ENCODE results near the gene CBR1.
"Not testable (repeated sequence)": the region's sequence is repeated elsewhere in the genome, so short reads cannot be mapped to it uniquely, and the experiment has no call there.

CBR1 gene

DNA sequence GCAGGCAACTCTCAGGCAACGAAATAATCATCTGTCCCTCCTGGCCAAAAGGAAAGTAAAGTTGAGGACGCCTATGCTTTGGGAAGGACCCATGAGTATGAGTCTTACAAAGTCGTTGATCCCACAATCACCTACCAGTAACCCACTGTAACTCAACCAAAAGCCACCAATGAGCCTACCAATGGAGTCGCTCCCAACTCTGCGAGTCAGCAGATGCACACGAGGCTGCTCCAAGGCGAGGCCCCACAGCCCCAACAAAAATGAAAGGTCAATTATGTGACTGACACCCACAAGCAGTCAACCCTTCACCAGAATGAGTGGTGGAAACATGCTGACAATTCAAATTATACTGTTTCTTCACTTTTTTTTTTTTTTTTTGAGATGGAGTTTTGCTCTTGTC is 21.5 kb upstream of the CBR1 start:
- DNase-seq (ENCODE audit: low read depth), result no peak

DNA sequence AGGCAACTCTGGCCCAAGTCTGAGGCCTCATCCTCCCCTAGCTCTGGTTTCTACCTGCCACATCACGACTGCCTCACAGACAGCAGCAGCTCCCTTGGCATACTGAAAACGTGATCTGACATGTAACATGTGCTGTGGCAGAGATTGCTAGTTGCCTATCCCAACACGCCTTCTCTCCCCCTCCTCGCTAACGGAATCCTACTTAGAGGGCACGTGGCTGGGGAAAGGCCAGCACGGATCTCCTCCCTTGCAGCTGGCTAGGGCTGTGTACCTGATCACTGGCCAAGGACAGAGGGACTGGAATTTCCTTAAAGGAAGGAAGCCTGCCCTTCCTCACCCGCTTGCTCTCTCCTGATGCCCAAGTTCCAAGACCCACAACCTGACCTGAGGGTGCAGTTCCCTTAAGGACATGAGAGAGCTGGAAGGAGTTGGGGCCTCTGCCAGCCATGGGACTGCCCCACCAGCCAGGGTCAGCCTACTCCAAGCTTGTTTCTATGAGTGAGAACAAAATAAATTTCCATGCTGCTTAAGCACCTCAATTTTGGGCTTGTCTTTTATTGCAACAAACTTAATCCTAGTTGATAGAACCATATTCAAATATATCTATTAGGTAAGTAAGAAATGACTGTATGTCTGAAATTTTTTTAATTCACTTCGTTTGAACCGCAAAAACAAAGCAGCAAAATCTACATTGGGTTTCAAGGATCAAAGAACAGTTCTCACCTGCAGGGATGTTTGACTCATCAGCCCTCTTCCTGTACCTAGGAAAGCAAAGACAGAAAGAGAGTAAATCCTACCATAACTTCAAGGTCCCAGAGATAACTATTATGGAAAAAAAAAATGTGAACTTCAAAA is 16.7 kb upstream of the CBR1 start:
- no peak for DNase-seq (ENCODE audit: low read depth)

DNA sequence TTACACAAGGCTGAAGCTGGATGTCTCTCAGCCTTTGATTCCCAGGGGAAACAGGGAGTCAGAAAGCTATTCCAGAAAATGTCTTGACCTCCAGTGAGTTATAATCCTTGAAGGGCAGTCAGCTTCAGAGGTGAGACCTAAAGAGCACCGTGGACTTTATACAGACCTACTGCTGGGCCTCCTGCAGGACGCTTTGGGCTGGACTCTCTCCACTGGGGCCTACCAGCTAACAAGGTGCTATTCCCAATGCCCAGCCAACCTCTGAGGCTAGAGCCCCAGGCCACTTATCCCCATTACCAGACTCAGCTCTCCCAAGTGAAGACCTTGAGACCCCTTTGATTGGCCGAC is 16.1 kb upstream of the CBR1 start:
- no peak for DNase-seq (ENCODE audit: low read depth)

DNA sequence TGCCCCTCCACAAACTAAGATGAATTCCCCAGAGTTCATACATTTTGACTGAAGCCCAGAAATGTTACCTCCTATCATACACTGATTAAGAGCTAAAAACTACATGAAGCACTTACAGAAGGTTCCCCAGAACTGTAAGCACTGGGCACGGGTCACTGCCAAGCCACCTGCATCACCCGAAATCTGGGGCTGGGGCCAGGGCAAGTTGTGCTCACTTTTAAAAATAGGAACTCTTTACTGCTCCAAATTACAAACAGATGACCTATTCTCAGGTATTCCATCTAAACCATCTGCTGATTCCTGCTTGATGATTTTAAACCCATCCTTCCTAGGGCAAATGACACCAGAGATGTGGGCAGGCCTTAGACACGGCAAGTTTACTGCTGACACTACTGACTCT is 14.3 kb upstream of the CBR1 start:
- no peak for DNase-seq (ENCODE audit: low read depth)

DNA sequence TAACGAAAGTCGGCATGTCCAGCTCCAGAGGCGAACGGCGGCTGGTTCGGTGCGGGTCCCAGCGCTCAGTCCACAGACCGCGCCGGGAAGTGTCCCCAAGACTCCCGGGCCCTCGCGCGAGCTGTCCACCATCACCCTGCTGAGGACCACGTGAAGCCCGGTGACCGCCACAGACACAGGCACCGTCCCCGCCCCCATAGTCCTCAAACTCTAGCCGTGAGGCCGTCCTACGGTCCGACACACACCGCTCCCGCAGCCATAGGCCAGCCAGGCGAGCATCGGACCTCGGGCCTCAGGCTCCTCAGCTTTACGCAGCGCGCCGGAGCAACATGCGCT is 10.0 kb upstream of the CBR1 start:
- DNase-seq (ENCODE audit: low read depth), result no peak

DNA sequence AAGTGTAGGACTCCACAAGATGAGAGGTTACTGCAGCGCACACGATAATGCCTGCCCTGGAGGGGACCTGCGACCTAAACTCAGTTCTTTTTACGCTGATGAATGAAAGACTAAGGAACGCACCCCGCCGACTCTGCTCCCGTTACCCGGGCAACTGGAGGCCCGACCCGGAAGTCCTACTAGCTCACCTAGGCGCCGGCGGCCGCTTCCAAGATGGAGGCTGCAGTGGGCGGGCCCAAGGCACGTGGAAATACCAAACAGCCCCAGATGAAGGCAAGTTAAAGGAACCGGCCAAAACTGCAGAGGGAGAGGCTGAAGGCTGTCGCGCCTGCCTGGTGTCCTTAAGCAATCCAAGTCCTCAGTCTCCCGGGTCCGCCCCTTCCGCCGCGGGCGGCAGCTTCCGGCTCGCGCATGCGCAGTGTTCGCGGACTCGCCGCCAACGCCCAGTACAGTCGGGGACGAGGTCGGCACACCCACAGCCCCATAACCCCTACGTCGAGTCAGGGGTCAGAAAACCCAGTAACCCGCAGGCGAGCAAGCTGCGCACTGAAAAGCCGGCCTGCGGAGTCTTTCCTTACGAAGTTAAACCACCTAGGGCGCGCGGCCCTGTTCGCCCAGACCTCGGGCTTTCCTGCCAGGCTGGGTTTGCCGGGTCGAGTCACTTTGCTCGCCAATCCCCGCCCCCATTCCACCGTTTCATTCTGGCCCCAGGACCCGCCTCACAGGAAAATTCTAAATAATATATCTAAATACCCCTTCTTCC is 9.5 kb upstream of the CBR1 start, which contains the start of gene SETD4:
Gene SETD4, minus strand, starts transcription at position 368 of the 763 bp plus-strand sequence. CDS start 1,638 bp downstream, outside the sequence.
- DNase-seq (ENCODE audit: low read depth), result peak; percentile 91

DNA sequence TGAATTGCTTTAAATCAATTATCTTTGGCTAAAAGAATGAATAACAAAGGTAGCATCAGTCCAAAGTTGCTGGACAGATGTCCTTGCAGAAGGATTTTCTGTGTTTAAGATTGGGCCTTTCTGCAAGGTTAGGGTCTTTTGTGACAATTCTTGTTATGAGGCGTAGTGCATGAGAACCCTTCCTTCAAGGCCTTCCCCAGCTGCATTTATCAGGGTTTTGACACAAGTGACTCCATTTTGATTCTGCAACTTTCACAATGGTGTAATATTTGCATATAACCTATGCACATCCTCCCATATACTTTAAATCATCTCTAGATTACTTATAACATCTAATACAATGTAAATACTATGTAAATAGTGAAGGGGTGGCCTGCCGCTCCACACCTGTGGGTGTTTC is 8.4 kb upstream of the CBR1 start:
- DNase-seq (ENCODE audit: low read depth), result no peak

DNA sequence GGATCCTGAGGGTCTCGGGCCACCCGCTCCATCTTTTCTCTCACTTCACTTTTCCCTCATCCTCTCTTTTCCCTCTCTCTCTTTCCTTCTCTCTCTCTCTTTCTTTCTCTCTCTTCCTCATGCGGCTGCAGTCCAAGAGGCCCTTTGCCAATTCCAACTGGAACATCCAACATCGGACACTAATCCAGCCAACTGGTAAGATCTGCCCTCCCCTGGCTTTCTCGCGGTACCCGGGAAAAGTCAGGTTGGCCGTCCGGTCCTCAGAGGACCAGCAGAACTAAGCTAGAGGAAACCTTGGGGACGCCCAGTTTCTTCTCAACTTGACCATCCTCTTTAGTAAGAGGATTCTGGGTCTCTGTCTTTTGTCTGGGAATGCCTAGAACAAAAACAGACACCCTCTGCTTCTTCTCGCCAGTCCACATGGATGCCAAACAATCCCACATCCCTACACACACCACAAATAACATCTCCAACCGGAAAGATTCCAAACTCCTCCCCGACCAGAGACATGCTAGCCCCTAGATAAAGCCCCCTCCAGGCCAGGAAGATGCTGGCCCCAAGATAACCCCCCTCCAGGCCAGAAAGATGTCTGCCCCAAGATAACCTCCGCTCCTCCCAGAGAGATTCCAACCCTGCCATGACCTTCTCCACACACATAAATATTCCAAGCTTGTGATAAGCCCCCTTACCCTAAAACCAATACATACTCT is 6.3 kb upstream of the CBR1 start:
- no peak for DNase-seq (ENCODE audit: low read depth)

DNA sequence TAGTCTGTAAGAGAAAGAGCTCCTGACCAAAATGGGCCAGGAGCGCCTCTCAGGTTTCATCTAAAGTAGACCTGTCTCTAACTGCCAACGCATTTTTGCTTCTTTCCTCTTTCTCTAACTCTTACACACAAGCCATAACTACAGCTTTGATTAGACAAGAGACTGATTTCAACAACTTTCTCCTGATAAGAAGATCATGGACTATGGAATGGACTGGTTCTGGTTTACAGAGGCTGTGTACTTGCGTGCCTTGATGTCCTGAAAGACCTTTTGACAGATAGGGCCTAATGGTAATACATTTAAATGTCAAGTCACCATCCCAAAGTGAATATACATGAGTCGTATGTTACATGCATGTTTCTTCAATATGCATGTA is 5.8 kb upstream of the CBR1 start:
- no peak for DNase-seq (ENCODE audit: low read depth)

DNA sequence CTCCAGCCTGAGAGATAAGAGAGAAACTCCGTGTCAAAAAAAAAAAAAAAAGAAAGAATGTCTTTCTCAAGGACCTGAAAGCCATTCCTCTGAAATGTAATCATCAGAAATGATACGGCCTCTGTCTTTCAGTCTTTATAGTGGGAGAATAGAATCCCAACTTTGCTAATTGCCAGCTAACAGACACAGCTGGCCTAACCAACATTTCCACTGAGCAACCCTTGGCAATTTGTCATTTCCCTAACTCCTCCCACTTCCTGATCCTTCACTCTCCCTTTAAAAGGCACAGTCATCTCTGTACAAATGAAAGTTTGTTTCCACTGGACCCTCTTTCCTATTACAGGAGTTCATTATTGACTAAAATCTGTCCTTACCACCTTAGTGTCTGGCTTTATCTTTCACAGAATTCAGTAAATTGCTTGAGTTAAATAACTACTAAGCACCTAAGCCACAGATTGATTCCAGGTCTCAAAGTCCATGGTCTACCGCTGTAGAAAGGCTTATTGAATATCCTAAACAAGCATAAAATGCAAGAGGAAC is 4.3 kb upstream of the CBR1 start:
- DNase-seq (ENCODE audit: low read depth), result no peak

DNA sequence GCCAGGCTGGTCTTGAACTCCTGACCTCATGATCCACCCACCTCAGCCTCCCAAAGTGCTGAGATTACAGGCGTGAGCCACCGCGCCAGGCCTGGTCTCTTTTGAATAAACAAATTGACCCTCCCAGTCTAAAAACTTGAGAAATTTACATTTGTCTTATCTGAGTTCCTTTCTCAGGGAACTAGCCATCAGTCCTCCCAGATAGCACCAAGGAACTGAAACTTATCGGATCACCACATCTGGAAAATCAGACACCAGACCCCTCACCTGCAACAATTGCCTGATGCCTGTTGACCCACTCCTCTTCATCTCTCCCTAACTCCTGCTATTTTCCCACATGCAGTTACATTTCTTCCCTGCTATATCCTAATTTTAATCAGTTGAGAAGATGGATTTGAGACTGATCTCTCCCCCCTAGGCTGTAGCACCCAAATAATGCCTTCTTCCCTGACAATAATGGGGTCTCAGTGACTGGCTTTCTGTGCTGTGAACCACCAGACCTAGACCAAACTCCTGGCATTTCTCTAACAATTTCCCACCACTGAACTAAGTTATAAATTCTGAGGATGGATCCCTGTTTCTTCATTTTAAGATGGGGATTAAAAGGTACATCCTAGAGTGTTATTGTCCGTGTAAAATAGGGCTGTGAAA is 951 bp upstream of the CBR1 start:
- no peak for DNase-seq (ENCODE audit: low read depth)

DNA sequence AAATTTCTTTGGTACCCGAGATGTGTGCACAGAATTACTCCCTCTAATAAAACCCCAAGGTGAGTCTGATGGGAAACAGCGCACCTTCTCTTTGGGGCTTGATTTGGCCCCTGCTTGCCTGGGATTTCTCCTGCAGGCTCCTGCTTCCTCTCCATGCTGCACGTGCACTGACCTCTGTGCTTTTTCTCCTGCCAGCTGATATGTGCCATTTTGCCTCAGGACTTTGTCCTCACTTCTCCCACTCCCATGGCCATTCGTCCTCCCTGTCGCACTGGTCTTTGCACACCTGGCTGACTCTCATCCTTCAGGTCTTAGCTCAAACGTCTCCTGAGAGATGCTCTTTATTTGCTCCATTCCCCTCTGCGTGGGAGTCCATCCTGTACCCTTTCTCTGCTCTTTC is 1.2 kb downstream of the CBR1 start:
- DNase-seq (ENCODE audit: low read depth), result no peak

DNA sequence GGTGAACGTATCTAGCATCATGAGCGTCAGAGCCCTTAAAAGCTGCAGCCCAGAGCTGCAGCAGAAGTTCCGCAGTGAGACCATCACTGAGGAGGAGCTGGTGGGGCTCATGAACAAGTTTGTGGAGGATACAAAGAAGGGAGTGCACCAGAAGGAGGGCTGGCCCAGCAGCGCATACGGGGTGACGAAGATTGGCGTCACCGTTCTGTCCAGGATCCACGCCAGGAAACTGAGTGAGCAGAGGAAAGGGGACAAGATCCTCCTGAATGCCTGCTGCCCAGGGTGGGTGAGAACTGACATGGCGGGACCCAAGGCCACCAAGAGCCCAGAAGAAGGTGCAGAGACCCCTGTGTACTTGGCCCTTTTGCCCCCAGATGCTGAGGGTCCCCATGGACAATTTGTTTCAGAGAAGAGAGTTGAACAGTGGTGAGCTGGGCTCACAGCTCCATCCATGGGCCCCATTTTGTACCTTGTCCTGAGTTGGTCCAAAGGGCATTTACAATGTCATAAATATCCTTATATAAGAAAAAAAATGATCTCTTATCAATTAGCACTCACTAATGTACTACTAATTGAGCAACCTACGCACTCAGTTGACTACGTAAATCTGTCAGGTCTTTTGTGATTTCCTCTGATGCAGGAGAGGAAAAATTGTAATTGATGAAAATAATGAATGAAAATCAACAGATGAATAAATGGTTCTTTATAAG is 2.8 kb downstream of the CBR1 start:
- DNase-seq (ENCODE audit: low read depth), result no peak

DNA sequence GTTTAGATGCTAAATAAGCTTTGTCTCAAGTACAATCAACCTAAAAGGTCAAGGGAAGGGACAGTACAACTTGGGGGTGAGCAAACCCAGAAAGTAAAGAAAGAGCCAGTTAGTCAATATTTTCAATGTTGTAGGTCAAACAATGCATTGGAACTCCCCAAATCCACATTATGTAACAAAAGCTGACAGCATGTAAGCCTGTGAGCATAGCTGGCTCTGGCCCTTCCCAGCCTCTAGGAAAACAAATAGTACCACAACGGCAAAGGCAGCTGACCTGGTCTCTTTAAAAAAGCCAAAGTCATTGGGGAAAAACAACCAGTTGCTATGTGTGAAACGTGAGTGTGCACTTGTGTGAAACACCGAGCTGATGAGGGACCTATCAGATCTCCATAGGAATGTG is 3.4 kb downstream of the CBR1 start:
- DNase-seq (ENCODE audit: low read depth), result no peak

DNA sequence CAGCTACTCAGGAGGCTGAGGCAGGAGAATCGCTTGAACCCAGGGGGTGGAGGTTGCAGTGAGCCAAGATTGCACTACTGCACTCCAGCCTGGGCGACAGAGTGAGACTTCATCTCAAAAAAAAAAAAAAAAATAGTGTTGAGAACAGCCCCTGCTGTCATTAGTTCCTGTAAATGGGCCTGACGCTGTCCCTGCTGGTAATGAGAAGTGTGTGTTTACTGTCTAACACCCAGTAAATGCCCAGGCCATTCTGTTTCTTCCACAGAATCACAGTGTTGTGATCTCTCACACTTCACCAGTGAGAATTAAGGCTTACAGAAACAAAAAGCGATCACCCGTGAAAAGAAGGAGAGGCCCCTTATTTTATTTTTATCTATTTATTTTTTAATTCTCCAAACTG is 4.1 kb downstream of the CBR1 start:
- DNase-seq (ENCODE audit: low read depth), result not testable (repeated sequence)

DNA sequence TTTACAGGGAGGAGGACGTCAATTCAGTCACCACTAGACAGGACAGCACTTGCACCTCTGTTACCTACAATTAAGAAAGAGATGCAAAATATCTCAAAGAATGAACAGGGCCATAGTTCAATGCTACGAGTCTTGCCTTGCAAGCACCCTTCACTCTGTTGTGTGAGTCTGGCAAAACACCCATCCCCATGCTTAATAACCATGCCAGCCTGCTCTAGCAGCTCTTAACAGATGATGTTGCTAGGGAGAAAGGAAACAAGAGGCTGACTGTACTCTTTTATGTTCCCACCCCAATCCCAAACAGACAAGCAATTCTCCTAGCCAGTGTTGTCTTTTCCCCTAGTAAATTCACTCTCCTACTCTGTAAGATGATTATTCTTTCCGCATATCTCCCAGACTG is 5.3 kb downstream of the CBR1 start:
- no peak for DNase-seq (ENCODE audit: low read depth)

DNA sequence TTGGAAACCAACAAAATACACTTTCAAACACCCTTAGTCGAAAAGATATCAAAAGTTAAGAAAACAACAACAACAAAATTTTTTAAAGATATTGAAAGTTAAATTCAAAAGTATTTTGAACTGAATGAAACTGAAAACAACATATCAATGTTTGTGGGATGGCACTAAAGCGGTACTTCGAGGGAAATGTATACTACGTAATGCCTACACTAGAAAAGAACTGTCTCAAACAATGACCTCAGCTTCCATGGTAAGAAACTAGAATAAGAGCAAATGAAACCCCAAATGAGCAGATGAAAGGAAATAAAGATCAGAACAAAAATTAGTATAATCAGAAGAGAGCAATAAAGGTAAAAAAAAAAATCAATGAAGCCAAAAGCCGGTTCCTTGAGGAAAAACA is 6.1 kb downstream of the CBR1 start:
- DNase-seq (ENCODE audit: low read depth), result no peak

DNA sequence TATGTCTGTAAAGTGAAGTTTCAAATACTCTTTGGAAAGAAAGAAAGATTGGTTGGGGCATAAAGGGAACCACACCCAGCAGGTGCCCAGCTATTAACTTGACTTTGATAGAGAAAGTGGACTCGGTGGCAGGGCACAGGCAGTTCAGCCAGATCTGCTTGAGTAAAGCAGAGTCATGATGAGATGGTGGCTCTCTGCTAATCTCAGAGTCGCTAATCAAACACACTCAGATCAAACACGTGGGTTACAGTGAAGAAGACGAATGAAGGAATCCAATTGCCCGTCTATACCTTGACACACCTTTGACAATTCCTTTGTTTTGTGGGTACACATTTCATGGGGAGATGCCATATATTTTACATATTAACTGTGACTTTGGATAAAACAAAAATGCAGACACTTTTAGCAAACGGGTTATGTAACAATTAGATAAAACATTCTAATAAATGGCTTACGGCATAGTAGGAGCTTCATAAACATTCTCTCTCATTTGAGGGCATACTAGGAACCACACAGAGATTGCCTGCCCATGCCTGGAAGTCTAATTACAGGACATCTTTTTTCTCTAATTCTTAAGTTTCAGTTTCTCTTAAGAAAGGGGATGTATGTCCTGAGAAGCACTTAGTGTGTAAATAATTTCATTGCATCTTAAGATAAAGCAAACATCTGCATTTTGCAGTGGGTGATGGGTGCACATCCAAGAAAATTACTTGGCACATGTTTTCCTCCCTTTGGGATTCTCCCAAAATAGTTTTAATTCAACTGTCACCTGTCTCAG is 7.2 kb downstream of the CBR1 start:
- no peak for DNase-seq (ENCODE audit: low read depth)

DNA sequence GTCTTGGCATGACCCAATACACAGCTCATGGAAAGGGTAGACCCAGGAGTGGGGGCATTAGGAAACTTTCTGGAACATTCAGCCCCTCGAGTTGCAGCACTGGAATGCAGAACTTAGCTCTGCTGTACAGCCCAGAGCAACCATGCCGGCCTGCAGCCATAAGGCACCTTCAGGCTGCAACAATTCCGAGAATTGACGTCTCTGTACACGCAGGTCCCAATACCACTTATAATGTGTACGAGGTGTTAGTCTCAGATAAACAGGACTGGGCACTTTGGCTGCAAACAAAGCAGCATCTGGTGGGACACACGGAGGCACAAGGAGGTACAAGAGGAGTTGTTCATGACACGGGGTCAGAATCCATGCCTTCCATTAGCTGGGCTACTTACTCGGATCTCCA is 7.9 kb downstream of the CBR1 start:
- DNase-seq (ENCODE audit: low read depth), result no peak

DNA sequence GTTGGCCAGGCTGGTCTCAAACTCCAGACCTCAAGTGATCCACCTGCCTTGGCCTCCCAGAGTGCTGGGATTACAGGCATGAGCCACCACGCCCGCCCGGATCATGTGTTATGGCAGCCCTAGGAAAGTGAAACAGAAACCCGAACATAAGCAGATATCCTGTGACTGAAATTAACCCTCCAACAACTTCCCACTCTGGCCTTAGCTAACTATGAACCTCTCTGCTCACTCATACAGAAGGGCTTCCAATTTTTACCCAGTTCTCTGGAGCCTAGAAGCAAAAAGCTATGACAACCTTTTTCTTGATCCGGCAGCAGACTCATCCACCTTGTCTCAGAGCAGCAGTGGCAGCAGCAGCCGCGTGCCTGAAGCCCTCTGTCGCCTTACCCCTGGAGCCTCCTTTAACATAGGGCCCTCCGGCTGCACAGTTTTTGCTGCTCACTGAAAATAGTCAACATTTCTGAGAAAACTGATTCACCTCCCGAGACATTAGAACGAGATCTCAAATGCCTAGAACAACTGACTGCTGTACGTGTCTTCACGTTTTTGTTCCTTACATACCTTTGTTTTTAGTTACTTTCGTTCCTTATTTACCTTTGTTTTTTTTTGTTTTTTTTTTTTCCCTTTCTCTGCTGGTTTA is 9.3 kb downstream of the CBR1 start:
- DNase-seq (ENCODE audit: low read depth), result no peak

All from stimulated activated CD8-positive, alpha-beta memory T cell treated with anti-CD3 and anti-CD28 coated beads, Interleukin-12 subunit alpha, Interleukin-12 subunit beta, amount 100 ng/mL, for 1 hour (primary cell).